Progenitor cell of endocrine pancreas (in vitro differentiated cells): Measurements from ENCODE around the gene GEMIN4. TPM values are rescaled to one million over a fixed set of nuclear protein-coding genes. Genes with fewer than 3 reads are reported as not detected.
"Not testable (repeated sequence)": the region's sequence is repeated elsewhere in the genome, so short reads cannot be mapped to it uniquely, and the experiment has no call there.

Experiments used
- DNase-seq: peaks from one replicate; pipeline ENCODE4 v3.0.0; 2021; ENCODE audit warnings: low spot score; ENCODE audit not compliant: unreplicated experiment
- H3K27ac Mint-ChIP-seq: 2 replicates; pipeline ENCODE4 v1.8.0; 2021; ENCODE audit warnings: mild to moderate bottlenecking, moderate library complexity, mixed read lengths
- H3K27me3 Mint-ChIP-seq: 2 replicates; pipeline ENCODE4 v1.8.0; 2021; ENCODE audit warnings: mixed read lengths
- H3K36me3 Mint-ChIP-seq: 2 replicates; pipeline ENCODE4 v1.8.0; 2022; ENCODE audit warnings: mixed read lengths; ENCODE audit not compliant: insufficient read depth
- H3K4me1 Mint-ChIP-seq: 2 replicates; pipeline ENCODE4 v1.8.0; 2021; ENCODE audit warnings: low read depth, mixed read lengths
- H3K4me3 Mint-ChIP-seq: 2 replicates; pipeline ENCODE4 v1.8.0; 2021; ENCODE audit warnings: low read depth, mild to moderate bottlenecking, moderate library complexity, mixed read lengths
- H3K9me3 Mint-ChIP-seq: 2 replicates; pipeline ENCODE4 v1.8.0; 2021; ENCODE audit warnings: low read depth, mixed read lengths
- total RNA-seq: library from RNA; stranded (reverse); gene quantifications from 2 replicates; pipeline ENCODE4 v1.2.1, GENCODE V29; 2021
- TF ChIP-seq, protein P1 (sequence below): fragments of 200-600 bp; sonication (generic); IDR thresholded peaks from one replicate; pipeline ENCODE4 v1.5.0; 2021; ENCODE audit warnings: antibody characterized with exemption, mild to moderate bottlenecking; ENCODE audit not compliant: unreplicated experiment

GEMIN4 gene
- total RNA-seq, 1 donor from 2014 or later = 39.8 TPM

DNA sequence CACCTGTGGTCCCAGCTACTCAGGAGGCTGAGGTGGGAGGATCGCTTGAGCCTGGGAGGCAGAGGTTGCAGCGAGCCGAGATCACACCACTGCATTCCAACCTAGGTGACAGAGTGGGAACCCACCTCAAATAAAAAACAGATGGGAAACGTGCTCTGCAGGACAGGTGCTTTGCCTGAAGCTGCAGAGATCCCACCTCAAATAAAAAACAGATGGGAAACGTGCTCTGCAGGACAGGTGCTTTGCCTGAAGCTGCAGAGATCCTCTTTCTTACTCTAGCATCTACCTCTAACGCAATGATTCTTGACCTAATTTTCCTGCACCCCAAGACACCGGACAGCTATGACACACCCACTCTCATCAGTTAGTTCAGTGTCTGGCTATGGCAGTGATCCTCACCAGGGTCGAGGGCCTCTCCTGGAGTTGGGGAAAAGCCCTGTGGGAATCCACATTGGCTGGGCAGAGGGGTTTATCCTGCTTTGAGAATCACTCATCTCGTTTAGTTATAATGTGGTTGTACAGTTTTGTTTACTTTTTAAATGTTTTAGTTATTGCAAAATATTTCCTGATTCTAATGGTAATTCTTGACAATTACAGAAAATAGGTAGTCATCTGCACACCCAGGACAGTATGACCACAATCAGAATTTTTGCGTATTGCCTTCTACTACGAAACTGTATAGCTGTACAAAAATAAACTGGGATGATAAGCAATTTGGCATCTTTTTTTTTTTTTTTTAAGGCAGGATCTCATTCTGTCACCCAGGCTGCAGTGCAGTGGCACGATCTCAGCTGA lies 48.8 kb downstream of the GEMIN4 start:
- H3K4me1 Mint-ChIP-seq = no peaks in the 10 kb centered on the region
- DNase-seq = no peak
- H3K36me3 Mint-ChIP-seq = peaks cover 5% of the 10 kb centered on the region
- no peak overlapping the region for H3K4me3 Mint-ChIP-seq
- TF ChIP-seq, protein P1, sequence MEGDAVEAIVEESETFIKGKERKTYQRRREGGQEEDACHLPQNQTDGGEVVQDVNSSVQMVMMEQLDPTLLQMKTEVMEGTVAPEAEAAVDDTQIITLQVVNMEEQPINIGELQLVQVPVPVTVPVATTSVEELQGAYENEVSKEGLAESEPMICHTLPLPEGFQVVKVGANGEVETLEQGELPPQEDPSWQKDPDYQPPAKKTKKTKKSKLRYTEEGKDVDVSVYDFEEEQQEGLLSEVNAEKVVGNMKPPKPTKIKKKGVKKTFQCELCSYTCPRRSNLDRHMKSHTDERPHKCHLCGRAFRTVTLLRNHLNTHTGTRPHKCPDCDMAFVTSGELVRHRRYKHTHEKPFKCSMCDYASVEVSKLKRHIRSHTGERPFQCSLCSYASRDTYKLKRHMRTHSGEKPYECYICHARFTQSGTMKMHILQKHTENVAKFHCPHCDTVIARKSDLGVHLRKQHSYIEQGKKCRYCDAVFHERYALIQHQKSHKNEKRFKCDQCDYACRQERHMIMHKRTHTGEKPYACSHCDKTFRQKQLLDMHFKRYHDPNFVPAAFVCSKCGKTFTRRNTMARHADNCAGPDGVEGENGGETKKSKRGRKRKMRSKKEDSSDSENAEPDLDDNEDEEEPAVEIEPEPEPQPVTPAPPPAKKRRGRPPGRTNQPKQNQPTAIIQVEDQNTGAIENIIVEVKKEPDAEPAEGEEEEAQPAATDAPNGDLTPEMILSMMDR = no peak
- no peaks in the 10 kb centered on the region for H3K9me3 Mint-ChIP-seq
- H3K27ac Mint-ChIP-seq = no peak overlapping the region
- H3K27me3 Mint-ChIP-seq = no peaks in the 10 kb centered on the region

DNA sequence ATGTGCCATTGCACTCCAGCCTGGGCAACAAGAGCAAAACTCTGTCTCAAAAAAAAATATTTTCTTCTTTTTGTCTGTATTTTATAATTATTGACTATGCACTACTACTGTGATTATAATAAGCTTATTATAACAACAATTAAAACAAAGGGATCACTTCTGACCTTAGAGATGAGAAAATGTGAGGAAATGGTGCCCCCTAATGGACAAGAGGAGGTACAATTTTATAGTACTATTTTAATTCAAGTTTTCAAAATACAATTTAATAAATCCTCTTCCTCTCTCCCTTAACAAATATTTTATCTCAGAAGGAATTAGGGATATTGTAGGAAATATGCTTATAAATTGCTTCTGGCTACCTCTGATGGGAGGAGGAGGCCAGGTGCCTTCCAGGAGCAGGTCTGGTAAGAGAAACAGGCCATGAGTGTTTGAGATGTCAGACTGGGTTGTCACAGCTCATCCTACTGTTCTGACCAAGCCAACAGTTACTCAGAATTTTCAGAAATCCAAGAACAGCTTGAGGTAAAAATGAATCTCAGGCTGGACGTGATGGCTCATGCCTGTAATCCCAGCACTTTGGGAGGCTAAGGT lies 51.5 kb downstream of the GEMIN4 start:
- H3K36me3 Mint-ChIP-seq = peaks cover 10% of the 10 kb centered on the region
- H3K4me1 Mint-ChIP-seq = no peaks in the 10 kb centered on the region
- DNase-seq = no peak
- no peak overlapping the region for H3K4me3 Mint-ChIP-seq
- H3K27me3 Mint-ChIP-seq = no peaks in the 10 kb centered on the region
- no peaks in the 10 kb centered on the region for H3K9me3 Mint-ChIP-seq
- H3K27ac Mint-ChIP-seq = no peak overlapping the region
- TF ChIP-seq, protein P1 = peak; percentile 86

DNA sequence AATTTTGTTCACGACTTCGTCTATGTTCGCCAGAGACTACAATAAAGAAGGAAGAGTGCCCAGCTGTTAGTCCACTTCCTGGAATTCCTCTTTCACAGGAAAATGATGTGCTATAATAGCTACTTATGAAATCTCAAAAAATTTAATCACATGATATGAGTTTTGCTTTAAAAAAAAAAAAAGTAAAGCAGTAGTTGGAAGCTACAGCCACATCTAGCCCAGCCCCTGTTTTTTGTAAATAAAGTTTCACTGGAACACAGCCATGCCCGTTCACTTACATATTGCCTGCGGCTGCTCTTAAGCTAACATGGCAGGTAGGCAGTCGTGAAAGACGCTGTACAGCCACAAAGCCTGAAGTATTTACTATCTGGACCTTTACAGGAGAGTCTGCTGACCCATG lies 52.7 kb downstream of the GEMIN4 start:
- H3K4me3 Mint-ChIP-seq = no peak overlapping the region
- no peak overlapping the region for H3K27ac Mint-ChIP-seq
- H3K27me3 Mint-ChIP-seq = no peaks in the 10 kb centered on the region
- TF ChIP-seq, protein P1 = no peak
- peaks cover 10% of the 10 kb centered on the region for H3K36me3 Mint-ChIP-seq
- no peaks in the 10 kb centered on the region for H3K4me1 Mint-ChIP-seq
- DNase-seq = no peak
- no peaks in the 10 kb centered on the region for H3K9me3 Mint-ChIP-seq

DNA sequence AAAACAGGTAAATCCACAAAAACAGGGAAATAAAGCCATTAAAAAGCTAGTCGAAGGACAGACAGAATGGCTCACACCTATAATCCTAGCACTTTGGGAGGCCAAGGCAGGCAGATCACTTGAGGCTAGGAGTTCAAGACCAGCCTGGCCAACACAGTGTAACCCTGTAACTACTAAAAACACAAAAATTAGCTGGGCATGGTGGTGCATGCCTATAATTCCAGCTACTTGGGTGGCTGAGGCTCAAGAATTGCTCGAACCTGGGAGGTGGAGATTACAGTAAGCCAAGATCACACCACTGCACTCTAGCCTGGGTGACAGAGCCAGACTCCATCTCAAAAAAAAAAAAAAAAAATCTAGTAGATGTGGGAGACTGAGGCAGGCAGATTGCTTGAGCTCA lies 54.0 kb downstream of the GEMIN4 start:
- H3K4me3 Mint-ChIP-seq, DNase-seq, H3K27me3 Mint-ChIP-seq, H3K36me3 Mint-ChIP-seq, H3K27ac Mint-ChIP-seq, H3K4me1 Mint-ChIP-seq, H3K9me3 Mint-ChIP-seq: not testable (repeated sequence)

DNA sequence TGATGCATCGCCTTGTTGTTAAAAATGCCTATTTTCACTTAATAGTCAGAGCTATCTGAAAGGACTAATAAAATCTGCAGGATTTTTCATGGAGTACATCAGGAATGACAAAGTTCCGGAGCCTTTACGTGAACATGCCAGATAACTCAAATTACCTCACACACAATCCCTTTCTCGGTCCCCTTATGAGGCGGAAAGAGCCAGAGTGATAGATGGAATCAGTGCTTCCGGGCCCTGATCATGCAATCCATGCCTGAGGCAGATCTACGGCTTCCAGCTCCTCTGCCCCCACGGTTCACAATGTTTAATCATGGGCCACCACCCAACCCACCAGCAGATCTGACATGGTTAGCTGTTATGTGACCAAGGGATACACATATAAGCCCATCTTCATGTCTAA lies 54.4 kb downstream of the GEMIN4 start:
- H3K27me3 Mint-ChIP-seq = no peaks in the 10 kb centered on the region
- H3K27ac Mint-ChIP-seq = no peak overlapping the region
- H3K36me3 Mint-ChIP-seq = peaks cover 10% of the 10 kb centered on the region
- TF ChIP-seq, protein P1 = no peak
- H3K9me3 Mint-ChIP-seq = no peaks in the 10 kb centered on the region
- no peaks in the 10 kb centered on the region for H3K4me1 Mint-ChIP-seq
- H3K4me3 Mint-ChIP-seq = no peak overlapping the region
- DNase-seq = no peak

DNA sequence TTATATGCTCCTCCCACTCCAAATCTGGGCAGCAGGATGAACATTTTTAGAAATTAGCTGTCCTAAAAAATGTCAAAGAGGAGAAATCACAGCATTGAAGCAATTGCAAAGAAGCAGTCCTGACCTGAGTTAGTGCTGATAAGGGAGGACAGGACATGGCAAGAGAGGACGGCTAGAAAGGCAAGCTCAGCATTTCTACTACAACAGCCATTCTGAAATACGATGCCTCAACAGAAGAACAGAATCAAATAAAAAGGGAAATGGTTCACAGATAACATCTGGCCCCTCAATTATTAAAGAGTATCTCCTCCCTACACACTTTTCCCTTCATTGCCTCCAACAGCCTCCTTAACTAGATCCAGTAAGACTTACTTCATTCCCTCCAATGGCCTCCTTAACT lies 55.7 kb downstream of the GEMIN4 start:
- Mint-ChIP-seq H3K27me3 (no peaks in the 10 kb centered on the region), H3K27ac (no peak overlapping the region), H3K4me3 (no peak overlapping the region), H3K9me3 (no peaks in the 10 kb centered on the region), H3K36me3 (peaks cover 13% of the 10 kb centered on the region), H3K4me1 (no peaks in the 10 kb centered on the region)
- TF ChIP-seq, protein P1 = no peak
- no peak for DNase-seq
